ENCODE data around the gene SF3A1.

SF3A1 gene

GRCh38 chr22:30370641-30371230 lies 14.0 kb upstream of the SF3A1 start:
- no peak for TF ChIP-seq CTCF (IDR thresholded peaks at IDR 0.05)

GRCh38 chr22:30368420-30368819 lies 11.7 kb upstream of the SF3A1 start:
- TF ChIP-seq CTCF (IDR thresholded peaks at IDR 0.05): no peak

GRCh38 chr22:30365891-30366290 lies 9.2 kb upstream of the SF3A1 start:
- no peak for TF ChIP-seq CTCF (IDR thresholded peaks at IDR 0.05)

GRCh38 chr22:30362651-30363281 lies 6.1 kb upstream of the SF3A1 start:
- no peak for TF ChIP-seq CTCF (IDR thresholded peaks at IDR 0.05)

- TF ChIP-seq CTCF (IDR thresholded peaks at IDR 0.05): no peak
Observed at GRCh38 chr22:30361916-30362650, 5.4 kb upstream of the SF3A1 start.

- TF ChIP-seq CTCF (IDR thresholded peaks at IDR 0.05): no peak
Observed at GRCh38 chr22:30358541-30358940, 1.8 kb upstream of the SF3A1 start.

GRCh38 chr22:30357650-30358215 lies 1.0 kb upstream of the SF3A1 start:
- TF ChIP-seq CTCF (IDR thresholded peaks at IDR 0.05): no peak

Measured in LNCAP (cell line).